Medulla oblongata (tissue), 1 donor: ENCODE data around the gene LENG1.
"Not testable (repeated sequence)": the region's sequence is repeated elsewhere in the genome, so short reads cannot be mapped to it uniquely, and the experiment has no call there.

Experiments used
- DNase-seq: peaks from one replicate; pipeline ENCODE4 v3.0.0-alpha.2; 2015; ENCODE audit errors: extremely low spot score

Gene LENG1

GRCh38 chr19:54189735-54190502 is 30.4 kb upstream of the LENG1 start:
- DNase-seq, result peak; percentile 100

DNA sequence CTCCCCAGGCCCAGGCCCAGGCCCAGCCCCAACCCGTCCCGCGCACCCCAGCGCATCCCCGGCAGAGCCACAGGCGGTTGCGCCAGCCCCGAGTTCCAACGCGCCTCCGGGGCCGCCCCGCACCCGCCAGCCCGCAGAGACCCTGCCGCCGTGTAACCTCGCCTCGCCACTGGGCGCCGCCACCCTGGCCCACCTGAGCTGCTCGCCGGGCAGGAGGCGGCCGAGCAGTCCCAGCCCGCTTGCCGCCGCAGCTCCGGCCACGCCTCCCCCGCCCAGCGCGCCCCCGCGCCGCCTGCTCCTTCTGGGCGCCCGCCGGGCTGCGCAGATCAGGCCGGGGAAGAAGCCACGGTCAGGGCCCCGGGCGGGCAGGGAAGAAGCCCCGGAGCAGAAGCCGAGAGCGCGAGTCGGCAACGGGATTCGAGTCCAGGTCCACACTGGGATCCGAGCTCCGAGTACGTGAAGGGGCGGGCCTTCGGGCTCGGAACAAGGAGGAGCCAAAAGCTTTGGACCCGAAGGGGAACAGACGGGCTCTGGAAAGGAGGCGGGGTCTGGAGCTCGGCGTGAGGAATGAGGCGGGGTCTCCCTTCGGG is 29.7 kb upstream of the LENG1 start, which contains the start of gene MBOAT7:
Gene MBOAT7 (minus strand): TSS at position 436 of the 590 bp plus-strand sequence. CDS start 1,072 bp downstream, outside the sequence.
- DNase-seq, result no peak

DNA sequence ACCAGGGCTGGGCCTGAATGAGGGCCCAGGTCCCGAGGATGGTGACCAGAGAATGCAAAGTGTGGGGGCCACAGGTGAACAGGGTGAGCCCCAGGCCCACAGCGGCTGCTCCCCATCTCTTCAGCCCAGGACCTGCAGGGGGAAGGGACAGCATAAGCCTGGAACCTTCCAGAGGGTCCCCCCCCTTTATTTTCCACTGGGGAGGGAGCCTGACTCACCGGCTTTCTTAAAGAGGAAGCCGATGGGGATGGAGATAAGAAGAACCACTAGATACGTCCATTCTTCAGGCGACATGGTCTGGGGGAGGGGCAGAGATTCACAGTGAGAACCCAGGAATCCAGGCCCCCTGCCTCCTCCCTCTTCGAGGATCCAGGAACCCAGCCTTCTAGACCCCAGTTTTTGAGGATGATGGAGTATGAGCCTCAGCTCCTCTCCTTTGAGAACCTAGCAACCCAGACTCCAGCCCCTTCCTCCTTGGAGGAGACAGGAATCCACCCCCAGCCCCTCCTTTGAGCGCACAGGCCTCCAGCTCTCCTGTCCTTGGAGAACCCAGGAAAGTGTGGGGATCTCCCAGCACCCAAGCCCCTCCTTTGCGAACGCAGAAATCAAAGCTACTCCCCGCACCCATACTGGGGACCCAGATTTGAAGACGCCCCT is 28.8 kb upstream of the LENG1 start:
- peak; percentile 48 for DNase-seq

DNA sequence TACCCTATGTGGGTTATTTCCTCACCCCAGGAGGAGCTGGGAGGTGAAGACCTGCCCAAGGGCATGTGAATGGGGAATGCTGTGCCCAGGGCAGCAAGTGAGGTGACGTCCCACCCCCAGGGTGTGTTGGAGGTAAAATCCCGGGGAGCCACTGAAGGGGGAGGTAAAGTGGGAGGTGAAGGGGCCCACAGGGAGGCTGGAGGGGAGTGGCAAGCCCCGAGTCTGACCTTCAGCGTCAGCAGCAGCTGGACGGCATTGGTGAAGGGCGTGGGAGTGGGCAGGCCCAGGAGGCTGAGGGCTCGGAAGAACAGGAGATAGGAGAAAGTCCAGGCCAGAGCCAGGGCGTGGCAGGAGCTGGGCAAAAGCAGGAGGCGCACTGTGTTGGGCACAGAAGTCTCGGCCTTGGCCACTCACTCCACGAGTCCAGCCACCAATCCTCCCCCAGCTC is 27.4 kb upstream of the LENG1 start:
- DNase-seq, result no peak

DNA sequence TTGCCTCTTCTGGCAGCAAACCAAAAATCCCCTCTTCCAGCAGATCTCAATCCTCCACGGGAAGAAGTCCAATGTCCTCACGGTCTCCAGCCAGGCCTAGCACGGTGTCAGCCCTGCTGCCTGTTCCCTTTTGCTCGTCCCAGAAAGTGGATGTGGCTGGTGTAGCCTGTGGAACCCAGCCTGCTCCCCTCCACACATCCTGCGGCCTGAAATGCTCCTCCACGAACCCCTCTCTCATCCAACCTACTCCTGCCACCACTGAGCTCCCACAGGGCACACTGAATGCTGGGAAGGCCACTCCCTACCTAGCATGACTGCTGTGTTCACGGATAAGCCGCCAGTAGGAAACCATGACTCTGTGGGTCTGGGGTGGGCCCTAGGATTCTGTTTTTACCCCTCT is 26.8 kb upstream of the LENG1 start:
- no peak for DNase-seq

DNA sequence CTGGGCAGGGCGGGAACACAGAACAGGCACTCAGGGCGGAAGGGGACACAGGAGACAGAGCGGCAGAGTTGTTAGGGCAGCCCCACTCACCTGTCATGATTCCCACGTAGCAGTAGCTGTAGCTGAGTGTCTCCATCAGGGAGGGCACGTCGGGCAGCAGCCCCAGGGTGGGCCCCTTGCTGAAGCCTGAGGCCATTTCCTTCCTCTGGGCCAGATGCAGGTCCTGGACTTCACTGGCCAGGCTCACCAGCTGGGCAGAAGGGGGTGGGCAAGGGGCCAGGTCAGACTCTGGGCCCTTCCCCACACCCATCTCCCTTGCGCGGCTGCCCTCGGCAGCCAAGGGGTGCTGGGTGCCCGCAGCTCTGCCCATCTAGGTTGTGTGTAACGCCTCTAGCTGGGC is 23.9 kb upstream of the LENG1 start:
- no peak for DNase-seq

- not testable (repeated sequence) for DNase-seq
These were observed 22.4 kb upstream of the LENG1 start for GRCh38 chr19:54181894-54182293.

- DNase-seq, result no peak
These were observed 21.2 kb upstream of the LENG1 start for GRCh38 chr19:54180691-54181091.

GRCh38 chr19:54179921-54180461 is 20.5 kb upstream of the LENG1 start:
- DNase-seq, result peak; percentile 56

GRCh38 chr19:54179262-54179852 is 19.8 kb upstream of the LENG1 start:
- DNase-seq, result no peak

DNA sequence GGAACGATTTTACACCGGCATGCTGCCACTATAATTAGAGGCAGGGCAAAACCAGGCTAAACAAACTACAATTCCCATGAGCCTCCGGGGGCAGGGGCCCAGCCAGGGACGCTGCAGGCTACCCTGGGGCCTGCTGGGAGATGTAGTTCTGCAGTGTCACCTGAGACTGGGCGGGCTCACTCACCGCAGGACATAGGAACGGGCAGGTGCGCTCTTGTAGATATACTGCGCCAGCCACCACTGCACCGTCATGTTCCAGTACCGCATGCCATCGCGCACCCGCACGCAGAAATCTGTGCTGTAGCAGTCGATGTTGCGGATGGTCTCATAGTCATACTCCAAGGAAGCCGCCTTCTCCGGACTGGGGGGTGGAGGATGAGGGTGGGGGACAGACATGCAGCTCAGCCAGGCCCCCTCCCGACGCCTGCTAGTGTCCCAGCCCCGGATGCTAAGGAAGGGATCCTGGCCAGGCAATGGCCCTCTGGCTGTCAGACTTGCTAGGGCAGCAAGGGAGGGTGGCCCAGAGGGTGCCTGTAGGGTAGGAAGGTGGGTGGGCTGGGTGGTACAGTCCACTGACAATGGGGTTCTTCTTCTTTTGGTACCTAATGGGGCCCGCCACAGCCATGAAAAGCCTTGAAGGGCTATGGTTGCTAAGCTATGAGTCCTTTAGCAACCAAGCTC is 19.2 kb upstream of the LENG1 start:
- no peak for DNase-seq

GRCh38 chr19:54173951-54174834 is 14.7 kb upstream of the LENG1 start:
- DNase-seq, result no peak

- no peak for DNase-seq
These were observed 13.8 kb upstream of the LENG1 start for GRCh38 chr19:54173359-54173699.

DNA sequence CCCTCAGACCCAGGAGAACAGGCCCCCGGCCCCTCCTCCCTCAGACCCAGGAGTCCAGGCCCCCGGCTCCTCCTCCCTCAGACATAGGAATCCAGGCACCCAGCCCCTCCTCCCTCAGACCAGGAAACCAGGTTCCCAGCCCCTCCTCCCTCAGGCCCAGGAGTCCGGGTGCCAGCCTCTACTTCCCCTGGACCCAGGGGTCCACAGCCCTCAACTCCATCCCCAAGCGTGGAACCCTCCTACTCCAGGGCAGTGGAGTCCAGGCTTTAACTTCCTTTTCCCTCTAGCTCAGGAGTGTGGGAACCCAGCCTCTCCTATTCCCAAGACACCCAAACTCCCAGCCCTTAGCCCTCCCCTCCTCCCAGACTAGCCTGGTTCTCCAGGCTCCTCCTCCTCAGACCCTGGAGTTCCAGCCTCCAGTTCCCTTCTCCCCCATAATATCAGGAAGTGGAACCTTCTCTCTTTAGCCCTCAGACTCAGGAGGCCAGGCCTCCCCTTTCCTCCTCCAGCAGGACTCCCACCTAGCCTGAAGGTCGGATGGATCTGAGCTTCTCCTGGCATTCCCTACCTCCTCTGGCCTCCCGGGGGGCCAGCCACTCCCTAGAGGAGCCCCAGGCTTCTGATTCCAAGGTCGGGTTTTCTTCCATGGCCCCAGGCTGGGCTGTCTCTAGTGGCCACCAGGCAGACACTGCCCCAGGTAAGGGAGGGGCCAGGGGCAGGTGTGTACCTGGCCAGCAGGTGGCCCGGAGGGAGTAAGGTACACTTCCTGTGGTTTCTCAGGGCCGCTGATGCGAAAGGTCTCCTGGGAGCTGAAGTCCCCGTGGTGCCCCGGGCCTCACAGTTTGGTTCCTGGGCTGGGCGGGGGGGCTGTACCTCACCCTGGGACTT is 13.2 kb upstream of the LENG1 start, which contains the start of gene TMC4:
Gene TMC4 (minus strand): TSS at position 690 of the 888 bp plus-strand sequence. CDS start 43 bp downstream, at position 647.
- DNase-seq, result no peak

DNA sequence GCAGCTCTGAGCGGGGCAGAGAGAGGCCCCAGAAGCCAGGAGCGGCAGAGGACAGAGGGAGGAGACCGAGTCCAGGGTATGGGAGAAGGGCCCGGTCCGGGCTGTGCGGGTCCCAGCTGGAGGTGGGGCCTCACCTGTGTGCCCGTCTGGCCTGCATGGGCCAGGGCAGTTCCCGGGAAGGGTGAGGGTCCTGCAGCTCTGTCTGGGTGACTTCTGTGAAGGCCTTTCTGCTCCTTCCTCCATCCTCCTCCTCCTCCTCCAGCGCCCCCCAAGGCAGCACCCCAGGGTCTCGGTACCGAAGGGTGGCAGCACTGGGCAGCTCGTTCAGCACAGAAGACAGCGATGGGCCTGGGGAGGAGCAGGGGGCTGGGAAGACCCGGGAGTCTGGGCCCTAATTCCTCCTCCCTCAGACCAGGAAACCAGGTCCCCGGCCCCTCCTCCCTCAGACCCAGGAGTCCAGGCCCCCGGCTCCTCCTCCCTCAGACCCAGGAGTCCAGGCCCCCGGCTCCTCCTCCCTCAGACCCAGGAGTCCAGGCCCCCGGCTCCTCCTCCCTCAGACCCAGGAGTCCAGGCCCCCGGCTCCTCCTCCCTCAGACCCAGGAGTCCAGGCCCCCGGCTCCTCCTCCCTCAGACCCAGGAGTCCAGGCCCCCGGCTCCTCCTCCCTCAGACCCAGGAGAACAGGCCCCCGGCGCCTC is 12.4 kb upstream of the LENG1 start:
- DNase-seq, result not testable (repeated sequence)

GRCh38 chr19:54169149-54169740 is 9.7 kb upstream of the LENG1 start:
- DNase-seq, result no peak

DNA sequence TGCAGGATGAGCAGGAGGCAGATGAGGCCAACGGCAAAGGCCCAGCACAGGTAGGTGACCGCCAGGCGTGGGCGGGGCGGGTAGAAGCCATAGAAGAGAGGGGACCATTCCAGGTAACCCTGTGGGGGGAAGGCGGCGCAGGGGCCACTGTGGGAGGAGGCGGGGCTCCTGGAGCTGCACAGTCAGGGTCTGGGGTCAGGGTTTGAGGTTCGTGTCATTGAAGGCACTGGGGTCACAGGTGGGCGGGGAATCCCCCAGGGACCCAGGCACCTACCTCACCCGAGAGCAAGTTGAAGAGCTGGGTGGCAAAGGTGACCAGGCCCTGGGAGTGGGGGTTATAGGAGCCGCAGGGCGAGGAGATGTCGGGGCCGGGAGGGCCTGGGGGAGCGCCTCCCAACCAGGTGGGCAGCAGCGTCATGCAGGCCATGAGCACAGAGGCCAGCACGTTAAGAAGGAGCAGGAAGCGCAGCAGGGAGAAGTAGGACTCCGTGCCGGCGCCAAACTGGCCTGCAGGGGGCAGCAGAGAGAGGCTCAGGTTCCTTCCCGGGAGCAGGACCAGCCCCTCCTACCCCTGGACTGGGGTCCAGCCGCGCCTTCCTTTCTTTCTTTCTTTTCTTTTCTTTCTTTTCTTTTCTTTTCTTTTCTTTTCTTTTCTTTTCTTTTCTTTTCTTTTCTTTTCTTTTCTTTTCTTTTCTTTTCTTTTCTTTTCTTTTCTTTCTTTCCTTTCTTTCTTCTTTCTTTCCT is 8.8 kb upstream of the LENG1 start:
- DNase-seq, result peak; percentile 87

GRCh38 chr19:54165222-54165621 is 5.7 kb upstream of the LENG1 start:
- no peak for DNase-seq
